Right lobe of liver (tissue), 6 donors: ENCODE data around the gene PCDHB4. TPM values are rescaled to one million over a fixed set of nuclear protein-coding genes. Genes with fewer than 3 reads are reported as not detected.
A peak's percentile ranks its signal among the peaks of the same experiment; 100 is the strongest.
"Not testable (repeated sequence)": the region's sequence is repeated elsewhere in the genome, so short reads cannot be mapped to it uniquely, and the experiment has no call there.

Experiments used
- ATAC-seq, 4 donors: fragments of 200-7000 bp; cut with Tn5 transposase; one replicate each; pipeline ENCODE4 v1.9.1; 2020; ENCODE audit warnings: mild to moderate bottlenecking in 4 of 4, moderate library complexity in 4 of 4
- DNase-seq, 3 donors: peaks; one replicate each; pipeline ENCODE4 v3.0.0-alpha.2; 2020
- H3K27ac ChIP-seq, 3 donors: fragments of 200-600 bp; one replicate each; pipeline ENCODE4 v1.8.0; 2022
- H3K27me3 ChIP-seq, 2 donors: fragments of 200-600 bp; one replicate each; pipeline ENCODE4 v1.8.0; 2022
- H3K36me3 ChIP-seq, 4 donors: fragments of 200-600 bp; sonication (generic) in 1 of 4; one replicate each; pipeline versions ENCODE4 v1.5.1 to v1.8.0; 2017 to 2022; ENCODE audit warnings: control low read depth in 1 of 4
- H3K4me1 ChIP-seq, 4 donors: fragments of 200-600 bp; sonication (generic) in 1 of 4; one replicate each; pipeline versions ENCODE4 v1.5.1 to v1.8.0; 2017 to 2022; ENCODE audit warnings: control low read depth in 1 of 4
- H3K4me3 ChIP-seq, 3 donors: fragments of 200-600 bp; one replicate each; pipeline ENCODE4 v1.8.0; 2022
- H3K9me3 ChIP-seq, 4 donors: fragments of 200-600 bp; sonication (generic) in 1 of 4; one replicate each; pipeline versions ENCODE4 v1.5.1 to v1.8.0; 2017 to 2022; ENCODE audit warnings: control low read depth in 1 of 4
- CTCF ChIP-seq, 4 donors: fragments of 200-600 bp in 3 of 4; fragments of 450-650 bp in 1 of 4; IDR thresholded peaks; one replicate each; pipeline versions ENCODE4 v1.5.1 to v1.8.0; 2016 to 2022; ENCODE audit warnings: antibody characterized with exemption in 4 of 4, mild to moderate bottlenecking in 2 of 4
- POLR2A ChIP-seq: fragments of 450-650 bp; IDR thresholded peaks from one replicate; pipeline ENCODE4 v1.6.1; 2017; ENCODE audit warnings: antibody characterized with exemption, mild to moderate bottlenecking
- WGBS: methylation state at CpG from one replicate; pipeline ENCODE4 v1.1.6; 2018; ENCODE audit warnings: low coverage, low lambda C conversion rate; ENCODE audit not compliant: insufficient coverage; ENCODE audit errors: missing lambda C conversion rate; 5-methylcytosine and 5-hydroxymethylcytosine counted together
- intact Hi-C, 2 donors: fragments of 100-400 bp; cut with DNase I; formaldehyde crosslinking; loops; one replicate each; pipeline versions ENCODE4 v1.11.2 to v1.14.1; 2022
- total RNA-seq, 6 experiments: library from RNA; depleted of rRNA in 2 of 6; stranded (reverse); fragments of >200 nt in 2 of 6; fragmentation: NEBNext Ultra II Directional in 3 of 6; extraction: Animal tissue kit (Norgen Biotek cat#: 25700) in 3 of 6; gene quantifications; one replicate each; pipeline versions ENCODE4 v1.1.0 to v1.2.4, GENCODE V29; 2016 to 2023
- donor health status: DM: no; HTN: yes; CAD: no.
- donor health status: DM: no; HTN: no; CAD: no.
- donor health status: DM: no; HTN: no; CAD: no.
- donor health status: DM: no; HTN: yes; CAD: no.
- donor health status: DM: no; HTN: yes; CAD: no.

PCDHB4 gene
- total RNA-seq, 6 experiments from 2014 or later: 0.10 to 0.35 (median 0.20) TPM

GRCh38 chr5:141101059-141101458 lies 20.6 kb upstream of the PCDHB4 start:
- H3K36me3 ChIP-seq: no peaks in the 10 kb centered on the region
- intact Hi-C loops: no loop called here
- no peak overlapping the region for H3K27ac ChIP-seq
- H3K4me1 ChIP-seq: no peaks in the 10 kb centered on the region
- ATAC-seq: no peak
- no peak overlapping the region for H3K4me3 ChIP-seq
- no peak for TF ChIP-seq POLR2A
- TF ChIP-seq CTCF (IDR thresholded peaks at IDR 0.05): no peak
- no peak for DNase-seq
- H3K27me3 ChIP-seq: peaks cover 0 to 5% of the 10 kb centered on the region in 2 donors
- peaks cover 0 to 3% (median 0%) of the 10 kb centered on the region in 4 donors for H3K9me3 ChIP-seq
- WGBS: 31% methylated on average over 15 of the region's 20 CpGs

- intact Hi-C loops, H3K27me3 ChIP-seq, H3K4me1 ChIP-seq, H3K4me3 ChIP-seq, H3K9me3 ChIP-seq, ATAC-seq, DNase-seq, H3K36me3 ChIP-seq, H3K27ac ChIP-seq: not testable (repeated sequence)
- WGBS: 11% methylated on average over 3 of the region's 39 CpGs
Observed at GRCh38 chr5:141102070-141102469, 19.5 kb upstream of the PCDHB4 start.

- H3K9me3 ChIP-seq, H3K36me3 ChIP-seq, H3K4me3 ChIP-seq, H3K27ac ChIP-seq, H3K4me1 ChIP-seq, H3K27me3 ChIP-seq, intact Hi-C loops, DNase-seq, ATAC-seq: not testable (repeated sequence)
- WGBS: no CpG with 5 or more reads among the region's 38 CpGs
Observed at GRCh38 chr5:141102471-141102870, 19.1 kb upstream of the PCDHB4 start.

DNA sequence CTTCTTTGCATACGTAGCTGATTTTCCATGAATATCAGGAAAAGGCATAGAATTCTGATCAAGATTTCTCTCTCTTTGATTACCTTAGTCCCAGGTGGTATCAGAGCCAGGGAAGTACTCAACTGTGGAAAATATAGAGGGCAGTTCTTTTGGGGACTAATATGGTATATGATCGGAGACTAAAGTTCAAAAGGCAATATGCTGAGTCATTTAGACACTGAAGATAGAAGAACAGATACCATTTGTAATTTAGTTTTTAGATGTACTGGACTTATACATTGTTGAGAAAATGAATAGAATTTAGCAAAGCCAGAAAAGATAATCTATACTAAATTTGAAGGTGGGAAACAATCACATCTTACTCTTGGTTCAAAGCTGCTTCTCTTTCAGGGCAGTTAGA lies 16.3 kb upstream of the PCDHB4 start:
- DNase-seq: no peak
- Histone ChIP-seq H3K4me3 (no peak overlapping the region), H3K9me3 (peaks cover 0 to 2% (median 0%) of the 10 kb centered on the region in 4 donors), H3K36me3 (no peaks in the 10 kb centered on the region), H3K4me1 (no peaks in the 10 kb centered on the region), H3K27ac (no peak overlapping the region), H3K27me3 (peaks cover 0 to 5% of the 10 kb centered on the region in 2 donors)
- no peak for ATAC-seq
- 51% methylated on average over 2 of the region's 2 CpGs for whole genome bisulfite sequencing
- intact Hi-C loops: no loop called here
- TF ChIP-seq CTCF (IDR thresholded peaks at IDR 0.05) (no peak), POLR2A (no peak)

GRCh38 chr5:141119250-141119649 lies 2.4 kb upstream of the PCDHB4 start:
- no peaks in the 10 kb centered on the region for H3K36me3 ChIP-seq
- no peak overlapping the region for H3K4me3 ChIP-seq
- WGBS: 10% methylated on average over 2 of the region's 2 CpGs
- TF ChIP-seq CTCF (IDR thresholded peaks at IDR 0.05): no peak
- no peak for TF ChIP-seq POLR2A
- ATAC-seq: no peak
- H3K4me1 ChIP-seq: no peaks in the 10 kb centered on the region
- DNase-seq: no peak
- no peak overlapping the region for H3K27ac ChIP-seq
- peaks cover 0 to 3% (median 0%) of the 10 kb centered on the region in 4 donors for H3K9me3 ChIP-seq
- H3K27me3 ChIP-seq: no peaks in the 10 kb centered on the region
- intact Hi-C loops: no loop called here

DNA sequence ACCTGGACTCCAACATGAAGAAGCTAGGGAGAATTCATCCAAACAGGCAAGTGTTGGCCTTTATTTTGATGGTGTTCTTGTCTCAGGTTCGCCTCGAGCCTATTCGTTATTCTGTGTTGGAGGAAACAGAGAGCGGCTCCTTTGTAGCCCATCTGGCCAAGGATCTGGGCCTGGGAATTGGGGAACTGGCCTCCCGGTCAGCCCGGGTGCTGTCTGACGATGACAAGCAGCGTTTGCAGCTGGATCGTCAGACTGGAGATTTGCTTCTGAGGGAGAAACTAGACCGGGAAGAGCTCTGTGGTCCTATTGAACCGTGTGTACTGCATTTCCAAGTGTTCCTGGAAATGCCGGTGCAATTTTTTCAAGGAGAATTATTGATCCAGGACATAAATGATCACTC lies 367 bp downstream of the PCDHB4 start:
- 18% methylated on average over 10 of the region's 12 CpGs for WGBS
- no peak for ATAC-seq
- TF ChIP-seq POLR2A (no peak), CTCF (IDR thresholded peaks at IDR 0.05) (no peak)
- H3K9me3 ChIP-seq: peaks cover 0 to 3% (median 0%) of the 10 kb centered on the region in 4 donors
- intact Hi-C loops: no loop called here
- H3K27me3 ChIP-seq: peaks cover 0 to 12% of the 10 kb centered on the region in 2 donors
- H3K4me3 ChIP-seq: peak overlapping the region in 1 of 3 donors; percentile 6
- no peak overlapping the region for H3K27ac ChIP-seq
- no peak for DNase-seq
- H3K4me1 ChIP-seq: no peaks in the 10 kb centered on the region
- H3K36me3 ChIP-seq: no peaks in the 10 kb centered on the region

GRCh38 chr5:141123396-141124135 lies 1.9 kb downstream of the PCDHB4 start:
- 35% methylated on average over 4 of the region's 73 CpGs for WGBS
- H3K36me3 ChIP-seq, ATAC-seq, H3K4me1 ChIP-seq, intact Hi-C loops, H3K27ac ChIP-seq, DNase-seq, H3K4me3 ChIP-seq, H3K9me3 ChIP-seq: not testable (repeated sequence)
- peaks cover 6 to 12% of the 10 kb centered on the region in 2 donors for H3K27me3 ChIP-seq
